ENCODE measurements around the gene ROBO1.

ROBO1 gene

DNA sequence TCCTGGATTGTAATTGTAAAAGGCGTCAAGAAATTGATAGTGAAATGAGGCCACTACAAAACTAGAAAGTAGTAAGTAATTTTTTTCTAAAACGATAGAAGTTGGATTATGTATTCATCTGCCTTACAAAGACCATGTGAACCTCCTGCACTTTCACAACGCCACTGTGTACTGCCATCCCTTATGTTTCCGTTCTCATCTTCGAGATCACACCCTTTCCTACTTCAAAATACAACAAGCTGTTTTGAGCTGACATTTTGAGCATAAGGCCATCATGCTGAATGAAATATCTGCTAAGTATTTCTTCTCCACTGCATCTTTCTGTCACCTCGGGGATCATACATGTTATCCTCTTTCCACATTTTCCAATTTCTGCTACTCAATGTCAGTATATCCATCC lies 885.5 kb downstream of the ROBO1 start:
- Histone ChIP-seq H3K9me3 (ENCODE audit: low read depth, low read length) (no peaks in the 10 kb centered on the region), H3K36me3 (ENCODE audit: insufficient read depth, low read length) (no peaks in the 10 kb centered on the region), H3K9ac (ENCODE audit: insufficient read length) (no peak overlapping the region), H3K27ac (no peak overlapping the region), H3K4me3 (no peak overlapping the region)
- no peak for DNase-seq (ENCODE audit: low read depth, low spot score)
- TF ChIP-seq FOXP2 (optimal IDR thresholded peaks at IDR 0.05; ENCODE audit: control extremely low read depth, extremely low read length, insufficient read depth), result no peak
- TF ChIP-seq POLR2AphosphoS5 (IDR thresholded peaks at IDR 0.05; ENCODE audit: borderline replicate concordance, low read depth, low read length), result no peak
- no peak for TF ChIP-seq EZH2 (IDR thresholded peaks at IDR 0.05)

- Histone ChIP-seq H3K9ac (ENCODE audit: insufficient read length) (no peak overlapping the region), H3K36me3 (ENCODE audit: insufficient read depth, low read length) (no peaks in the 10 kb centered on the region), H3K9me3 (ENCODE audit: low read depth, low read length) (no peaks in the 10 kb centered on the region), H3K27ac (peak overlapping the region; percentile 64), H3K4me3 (no peak overlapping the region)
- TF ChIP-seq POLR2AphosphoS5 (IDR thresholded peaks at IDR 0.05; ENCODE audit: borderline replicate concordance, low read depth, low read length), result no peak
- no peak for TF ChIP-seq FOXP2 (optimal IDR thresholded peaks at IDR 0.05; ENCODE audit: control extremely low read depth, extremely low read length, insufficient read depth)
- TF ChIP-seq EZH2 (IDR thresholded peaks at IDR 0.05), result no peak
- DNase-seq (ENCODE audit: low read depth, low spot score), result no peak
Measured at GRCh38 chr3:78881501-78881900, 886.3 kb downstream of the ROBO1 start.

DNA sequence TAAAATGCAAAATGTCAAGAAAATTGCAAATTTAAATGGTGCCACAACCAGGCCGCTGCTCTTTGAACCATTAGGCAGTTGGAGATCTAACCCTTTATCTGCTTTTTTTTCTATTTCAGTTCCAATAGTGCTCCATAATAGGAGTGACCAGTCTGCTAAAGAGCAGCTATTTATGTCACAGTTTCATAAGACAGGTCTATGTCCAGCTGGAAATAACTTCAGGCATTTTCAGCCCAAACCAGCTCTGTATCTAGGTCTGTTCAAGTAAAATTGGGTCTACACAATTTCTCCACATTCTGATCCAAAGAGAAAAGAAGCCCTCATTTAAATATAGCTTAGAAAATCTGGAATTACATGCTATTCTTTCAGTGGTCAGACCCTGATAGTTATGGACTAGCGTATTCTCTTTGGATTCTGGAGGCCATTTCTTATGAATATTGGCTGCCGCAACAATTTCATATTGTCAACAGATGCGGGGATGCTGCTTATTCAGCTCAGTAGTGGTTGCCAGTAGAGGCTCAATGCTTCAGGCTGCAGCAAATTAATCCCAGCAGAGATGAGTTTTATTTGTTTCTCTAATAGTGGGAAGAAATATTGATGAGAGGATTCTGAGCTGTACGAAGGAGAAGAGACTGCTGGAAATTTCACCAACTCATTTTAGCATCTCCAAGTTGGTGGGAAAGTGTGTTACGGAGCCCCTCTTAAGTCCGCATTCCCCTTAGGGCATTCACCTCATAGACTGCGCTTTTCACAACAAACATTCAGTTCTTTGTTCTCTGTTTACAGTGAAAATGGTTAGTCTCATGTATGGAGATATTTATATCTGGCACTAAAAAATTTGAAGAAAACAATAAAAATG lies 887.0 kb downstream of the ROBO1 start:
- no peak overlapping the region for H3K4me3 ChIP-seq
- H3K36me3 ChIP-seq (ENCODE audit: insufficient read depth, low read length), result no peaks in the 10 kb centered on the region
- no peaks in the 10 kb centered on the region for H3K9me3 ChIP-seq (ENCODE audit: low read depth, low read length)
- no peak for DNase-seq (ENCODE audit: low read depth, low spot score)
- H3K9ac ChIP-seq (ENCODE audit: insufficient read length), result no peak overlapping the region
- H3K27ac ChIP-seq, result peak overlapping the region; percentile 64
- TF ChIP-seq EZH2 (IDR thresholded peaks at IDR 0.05) (no peak), FOXP2 (optimal IDR thresholded peaks at IDR 0.05; ENCODE audit: control extremely low read depth, extremely low read length, insufficient read depth) (no peak), POLR2AphosphoS5 (IDR thresholded peaks at IDR 0.05; ENCODE audit: borderline replicate concordance, low read depth, low read length) (no peak)

- TF ChIP-seq POLR2AphosphoS5 (IDR thresholded peaks at IDR 0.05; ENCODE audit: borderline replicate concordance, low read depth, low read length), result no peak
- TF ChIP-seq EZH2 (IDR thresholded peaks at IDR 0.05), result no peak
- no peak for TF ChIP-seq FOXP2 (optimal IDR thresholded peaks at IDR 0.05; ENCODE audit: control extremely low read depth, extremely low read length, insufficient read depth)
Measured at GRCh38 chr3:78879295-78879860, 888.4 kb downstream of the ROBO1 start.

DNA sequence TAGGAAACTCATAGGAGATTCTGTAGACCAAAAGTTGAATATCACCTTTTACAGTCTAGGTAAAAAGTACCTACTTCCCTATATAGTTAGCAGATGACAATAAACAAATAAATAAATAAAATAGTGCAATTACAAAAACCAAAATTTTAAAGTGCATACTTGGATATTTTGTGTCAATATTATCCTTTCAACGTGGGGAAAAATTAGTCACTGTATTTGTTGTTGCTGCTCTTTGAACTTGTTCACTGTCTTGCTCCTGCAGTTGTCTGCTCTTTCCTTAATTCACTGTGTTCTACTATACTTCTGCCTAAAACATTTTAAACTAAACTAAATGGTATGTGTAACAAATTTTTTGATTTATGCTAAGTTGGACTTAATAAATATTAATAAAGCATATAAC lies 889.0 kb downstream of the ROBO1 start:
- Histone ChIP-seq H3K9me3 (ENCODE audit: low read depth, low read length) (no peaks in the 10 kb centered on the region), H3K9ac (ENCODE audit: insufficient read length) (no peak overlapping the region), H3K27ac (no peak overlapping the region), H3K4me3 (no peak overlapping the region), H3K36me3 (ENCODE audit: insufficient read depth, low read length) (no peaks in the 10 kb centered on the region)
- DNase-seq (ENCODE audit: low read depth, low spot score), result no peak
- TF ChIP-seq POLR2AphosphoS5 (IDR thresholded peaks at IDR 0.05; ENCODE audit: borderline replicate concordance, low read depth, low read length) (no peak), EZH2 (IDR thresholded peaks at IDR 0.05) (no peak), FOXP2 (optimal IDR thresholded peaks at IDR 0.05; ENCODE audit: control extremely low read depth, extremely low read length, insufficient read depth) (no peak)

More at GRCh38 chr3:78879295-78879860, 888.4 kb downstream of the ROBO1 start:
- Histone ChIP-seq H3K9ac (ENCODE audit: insufficient read length) (no peak overlapping the region), H3K27ac (no peak overlapping the region), H3K36me3 (ENCODE audit: insufficient read depth, low read length) (no peaks in the 10 kb centered on the region), H3K4me3 (no peak overlapping the region), H3K9me3 (ENCODE audit: low read depth, low read length) (no peaks in the 10 kb centered on the region)
- DNase-seq (ENCODE audit: low read depth, low spot score), result no peak

- no peak overlapping the region for H3K4me3 ChIP-seq
- TF ChIP-seq FOXP2 (optimal IDR thresholded peaks at IDR 0.05; ENCODE audit: control extremely low read depth, extremely low read length, insufficient read depth), result no peak
- no peaks in the 10 kb centered on the region for H3K9me3 ChIP-seq (ENCODE audit: low read depth, low read length)
- no peaks in the 10 kb centered on the region for H3K36me3 ChIP-seq (ENCODE audit: insufficient read depth, low read length)
- no peak overlapping the region for H3K9ac ChIP-seq (ENCODE audit: insufficient read length)
- H3K27ac ChIP-seq, result no peak overlapping the region
- no peak for DNase-seq (ENCODE audit: low read depth, low spot score)
Measured at GRCh38 chr3:78878011-78878410, 889.8 kb downstream of the ROBO1 start.

DNA sequence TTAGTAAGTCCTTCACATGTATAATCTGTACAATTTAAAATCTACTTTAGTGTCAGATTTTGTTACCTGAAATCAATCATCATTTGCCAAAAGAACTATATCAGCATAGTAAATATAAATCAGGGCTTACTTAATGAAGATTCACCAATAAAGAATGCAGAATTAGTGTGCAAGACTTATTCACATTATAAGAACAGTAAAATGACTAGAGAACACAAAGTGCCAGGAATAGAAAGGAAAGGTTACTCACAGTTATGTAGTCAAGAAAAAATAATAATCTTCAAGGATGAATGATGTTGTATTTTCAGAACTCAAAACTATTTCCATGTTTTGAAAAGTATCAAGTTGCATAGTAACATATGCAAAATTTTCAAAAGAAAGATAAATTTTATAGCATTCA lies 891.9 kb downstream of the ROBO1 start:
- TF ChIP-seq FOXP2 (optimal IDR thresholded peaks at IDR 0.05; ENCODE audit: control extremely low read depth, extremely low read length, insufficient read depth) (no peak), EZH2 (IDR thresholded peaks at IDR 0.05) (no peak), POLR2AphosphoS5 (IDR thresholded peaks at IDR 0.05; ENCODE audit: borderline replicate concordance, low read depth, low read length) (no peak)
- no peaks in the 10 kb centered on the region for H3K9me3 ChIP-seq (ENCODE audit: low read depth, low read length)
- H3K4me3 ChIP-seq, result no peak overlapping the region
- H3K36me3 ChIP-seq (ENCODE audit: insufficient read depth, low read length), result no peaks in the 10 kb centered on the region
- no peak overlapping the region for H3K27ac ChIP-seq
- no peak for DNase-seq (ENCODE audit: low read depth, low spot score)
- H3K9ac ChIP-seq (ENCODE audit: insufficient read length), result no peak overlapping the region

DNA sequence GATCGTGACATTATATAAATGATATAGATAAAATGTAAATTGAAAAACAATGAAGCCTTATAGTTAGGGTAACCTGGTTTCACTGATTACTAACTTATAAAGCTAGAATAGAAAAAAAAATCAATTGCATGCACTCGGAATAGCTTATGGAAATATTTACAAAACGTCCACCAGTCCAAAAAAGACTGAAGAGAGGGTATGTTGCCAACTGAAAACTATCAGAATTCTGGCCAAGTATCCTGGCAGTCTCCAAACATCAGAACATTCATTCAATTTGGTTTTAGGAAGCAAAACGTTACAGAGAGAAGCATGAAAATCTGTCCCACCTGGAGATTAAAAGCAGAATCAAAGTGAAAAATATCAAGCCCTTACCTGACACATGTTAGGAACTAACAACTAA lies 892.4 kb downstream of the ROBO1 start:
- Histone ChIP-seq H3K9ac (ENCODE audit: insufficient read length) (no peak overlapping the region), H3K27ac (no peak overlapping the region), H3K36me3 (ENCODE audit: insufficient read depth, low read length) (no peaks in the 10 kb centered on the region), H3K9me3 (ENCODE audit: low read depth, low read length) (no peaks in the 10 kb centered on the region), H3K4me3 (no peak overlapping the region)
- no peak for TF ChIP-seq EZH2 (IDR thresholded peaks at IDR 0.05)
- no peak for TF ChIP-seq FOXP2 (optimal IDR thresholded peaks at IDR 0.05; ENCODE audit: control extremely low read depth, extremely low read length, insufficient read depth)
- TF ChIP-seq POLR2AphosphoS5 (IDR thresholded peaks at IDR 0.05; ENCODE audit: borderline replicate concordance, low read depth, low read length), result no peak
- DNase-seq (ENCODE audit: low read depth, low spot score), result no peak

Measured in SK-N-MC (cell line).